ENCODE results near the gene ADARB2.
A peak's percentile ranks its signal among the peaks of the same experiment; 100 is the strongest.
"Not testable (repeated sequence)": the region's sequence is repeated elsewhere in the genome, so short reads cannot be mapped to it uniquely, and the experiment has no call there.

ADARB2 gene

DNA sequence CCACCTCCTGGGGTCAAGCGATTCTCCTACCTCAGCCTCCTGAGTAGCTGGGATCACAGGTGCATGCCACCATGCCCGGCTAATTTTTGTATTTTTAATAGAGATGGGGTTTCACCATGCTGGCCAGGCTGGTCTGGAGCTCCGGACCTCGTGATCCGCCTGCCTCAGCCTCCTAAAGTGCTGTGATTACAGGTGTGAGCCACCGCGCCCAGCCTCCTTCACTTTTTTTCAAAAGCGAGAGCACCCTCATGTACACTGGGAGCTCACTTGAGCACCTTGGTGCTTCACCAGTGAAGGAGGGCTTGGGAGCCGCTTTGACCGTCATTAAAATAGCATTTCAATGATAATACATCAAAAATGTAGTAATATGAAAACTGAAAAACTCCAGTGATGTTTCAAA is 578.8 kb downstream of the ADARB2 start:
- ATAC-seq; H3K27ac Mint-ChIP-seq; H3K4me1 Mint-ChIP-seq; H3K4me3 Mint-ChIP-seq; DNase-seq (ENCODE audit: low spot score in 2 of 2); H3K9me3 Mint-ChIP-seq; H3K36me3 Mint-ChIP-seq: not testable (repeated sequence)

DNA sequence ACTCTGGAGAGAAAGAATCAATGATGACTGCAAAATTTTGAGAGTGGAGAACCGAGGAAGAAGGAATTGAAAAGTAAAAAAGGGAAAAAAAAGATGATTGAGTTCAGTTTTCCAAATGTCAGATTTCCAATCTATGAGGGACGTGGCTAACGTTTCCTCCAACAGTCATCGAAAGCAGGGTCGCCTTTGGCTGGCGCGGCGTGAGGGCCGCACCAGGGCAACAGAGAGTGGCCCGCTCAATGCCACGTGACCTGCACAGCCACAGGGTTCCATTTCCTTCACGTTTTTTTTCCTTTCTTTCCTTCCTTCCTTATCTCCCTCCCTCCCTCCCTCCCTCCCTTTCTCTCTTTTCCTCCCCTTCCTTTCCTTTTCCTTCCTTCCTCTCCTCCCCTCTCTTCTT is 579.3 kb downstream of the ADARB2 start:
- Mint-ChIP-seq H3K36me3 (no peaks in the 10 kb centered on the region), H3K4me3 (no peak overlapping the region), H3K9me3 (no peaks in the 10 kb centered on the region), H3K27ac (no peak overlapping the region), H3K4me1 (no peaks in the 10 kb centered on the region)
- DNase-seq (ENCODE audit: low spot score in 2 of 2) (no peak), ATAC-seq (no peak)

DNA sequence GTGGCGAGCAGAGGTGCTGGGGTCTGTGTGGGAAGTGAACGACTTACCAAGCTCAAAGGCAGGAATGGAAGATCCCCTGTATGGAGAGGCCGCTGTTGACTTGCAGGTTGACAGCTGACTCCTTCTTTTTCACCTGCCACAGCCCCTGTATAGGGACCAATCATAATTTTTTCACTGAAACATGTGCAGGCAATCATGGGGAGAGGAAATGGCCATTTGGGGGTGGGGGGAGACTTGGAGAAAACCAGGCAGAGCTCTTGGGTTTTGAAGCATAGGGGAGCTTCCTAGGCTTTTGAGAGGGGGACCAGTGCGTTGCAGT is 579.8 kb downstream of the ADARB2 start:
- Mint-ChIP-seq H3K9me3 (no peaks in the 10 kb centered on the region), H3K4me3 (no peak overlapping the region), H3K4me1 (no peaks in the 10 kb centered on the region), H3K27ac (no peak overlapping the region), H3K36me3 (no peaks in the 10 kb centered on the region)
- no peak for ATAC-seq
- DNase-seq (ENCODE audit: low spot score in 2 of 2): no peak

GRCh38 chr10:1156921-1157614 is 580.3 kb downstream of the ADARB2 start:
- no peaks in the 10 kb centered on the region for H3K4me1 Mint-ChIP-seq
- DNase-seq (ENCODE audit: low spot score in 2 of 2) (no peak), ATAC-seq (no peak)
- no peak overlapping the region for H3K4me3 Mint-ChIP-seq
- H3K27ac Mint-ChIP-seq: no peak overlapping the region
- no peaks in the 10 kb centered on the region for H3K36me3 Mint-ChIP-seq
- no peaks in the 10 kb centered on the region for H3K9me3 Mint-ChIP-seq

DNA sequence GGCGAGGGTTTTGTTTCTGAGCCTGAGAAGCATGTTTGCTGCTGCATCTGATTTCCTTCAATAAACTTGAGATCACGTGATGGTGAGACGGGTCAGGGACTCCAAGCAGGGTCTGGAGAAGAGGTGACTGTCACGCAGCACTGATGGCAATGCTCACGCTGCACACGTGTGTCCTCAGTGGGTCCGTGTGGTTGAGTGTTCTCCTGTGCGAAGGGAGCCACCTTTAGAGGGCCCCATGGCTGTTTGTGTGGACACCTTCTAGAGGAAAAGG is 580.8 kb downstream of the ADARB2 start:
- Mint-ChIP-seq H3K9me3 (no peaks in the 10 kb centered on the region), H3K4me3 (no peak overlapping the region), H3K4me1 (no peaks in the 10 kb centered on the region), H3K27ac (no peak overlapping the region), H3K36me3 (no peaks in the 10 kb centered on the region)
- peak in 1 of 2 donors; percentile 23 for DNase-seq (ENCODE audit: low spot score in 2 of 2)
- ATAC-seq: no peak

GRCh38 chr10:1155791-1156615 is 581.3 kb downstream of the ADARB2 start:
- no peaks in the 10 kb centered on the region for H3K4me1 Mint-ChIP-seq
- no peaks in the 10 kb centered on the region for H3K9me3 Mint-ChIP-seq
- H3K27ac Mint-ChIP-seq: no peak overlapping the region
- DNase-seq (ENCODE audit: low spot score in 2 of 2) (no peak), ATAC-seq (no peak)
- no peaks in the 10 kb centered on the region for H3K36me3 Mint-ChIP-seq
- no peak overlapping the region for H3K4me3 Mint-ChIP-seq

DNA sequence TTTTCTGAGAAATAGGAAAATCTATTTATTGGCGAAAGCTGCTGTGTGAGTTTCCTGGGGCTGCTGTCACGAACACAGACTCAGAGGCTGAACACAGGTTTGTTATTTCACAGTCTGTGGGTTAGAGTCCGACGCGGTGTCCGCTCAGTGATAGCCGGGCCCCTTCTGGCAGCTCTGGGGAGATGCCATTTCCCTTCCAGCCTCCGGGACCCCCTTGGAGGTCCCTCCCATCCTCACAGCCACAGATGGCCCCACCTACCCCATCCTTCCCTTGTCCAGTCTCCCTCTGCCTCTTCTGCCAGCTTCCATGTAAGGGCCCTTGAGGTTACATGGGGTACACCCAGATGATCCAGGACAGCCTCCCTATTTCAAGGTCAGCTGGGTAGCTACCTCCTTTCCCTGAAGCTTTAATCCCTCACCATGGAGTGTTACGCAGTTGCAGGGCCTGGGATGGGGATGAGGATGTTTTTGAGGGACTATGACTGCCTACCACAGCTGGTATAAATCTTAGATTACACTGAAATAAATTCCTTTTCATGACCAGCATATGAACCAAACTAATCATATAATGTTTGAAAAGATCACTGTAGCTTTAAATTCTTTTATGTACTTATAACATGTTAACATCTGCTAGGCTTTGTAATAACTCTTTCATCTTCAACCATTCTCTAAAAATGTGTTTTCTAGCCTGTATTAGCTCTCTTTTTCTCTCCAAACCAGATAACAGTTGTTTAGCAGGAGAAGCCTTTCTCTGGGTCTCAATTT is 582.6 kb downstream of the ADARB2 start:
- DNase-seq (ENCODE audit: low spot score in 2 of 2) (no peak), ATAC-seq (no peak)
- H3K36me3 Mint-ChIP-seq: no peaks in the 10 kb centered on the region
- H3K4me3 Mint-ChIP-seq: no peak overlapping the region
- peaks cover 9% of the 10 kb centered on the region for H3K4me1 Mint-ChIP-seq
- H3K9me3 Mint-ChIP-seq: no peaks in the 10 kb centered on the region
- no peak overlapping the region for H3K27ac Mint-ChIP-seq

DNA sequence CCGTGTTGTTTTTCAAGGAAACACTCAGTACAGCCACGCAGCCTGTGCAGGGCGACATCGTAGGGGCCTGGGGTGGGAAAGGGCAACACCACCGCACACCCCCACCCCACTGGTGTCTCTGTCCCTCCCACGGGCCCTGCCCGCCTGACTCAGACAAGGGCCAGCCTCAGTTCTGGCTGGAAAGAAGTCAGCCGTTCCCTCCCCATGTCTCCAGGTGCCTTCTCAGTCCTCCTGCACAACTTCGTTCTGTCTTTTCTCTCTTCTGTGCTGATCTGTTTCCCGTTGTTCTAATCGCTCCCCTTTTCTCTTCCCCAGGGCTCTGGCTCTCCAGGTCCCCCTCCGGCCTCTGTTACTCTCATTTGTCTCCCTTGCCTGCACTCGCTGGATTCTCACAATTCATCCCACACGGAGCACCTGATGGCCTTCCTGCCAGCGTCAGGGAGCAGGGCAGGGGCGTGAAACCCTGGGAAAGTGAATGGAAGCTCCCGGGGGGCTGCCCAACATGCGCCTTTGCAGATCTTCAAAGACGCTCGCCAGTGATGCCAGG is 583.4 kb downstream of the ADARB2 start:
- H3K4me3 Mint-ChIP-seq: no peak overlapping the region

DNA sequence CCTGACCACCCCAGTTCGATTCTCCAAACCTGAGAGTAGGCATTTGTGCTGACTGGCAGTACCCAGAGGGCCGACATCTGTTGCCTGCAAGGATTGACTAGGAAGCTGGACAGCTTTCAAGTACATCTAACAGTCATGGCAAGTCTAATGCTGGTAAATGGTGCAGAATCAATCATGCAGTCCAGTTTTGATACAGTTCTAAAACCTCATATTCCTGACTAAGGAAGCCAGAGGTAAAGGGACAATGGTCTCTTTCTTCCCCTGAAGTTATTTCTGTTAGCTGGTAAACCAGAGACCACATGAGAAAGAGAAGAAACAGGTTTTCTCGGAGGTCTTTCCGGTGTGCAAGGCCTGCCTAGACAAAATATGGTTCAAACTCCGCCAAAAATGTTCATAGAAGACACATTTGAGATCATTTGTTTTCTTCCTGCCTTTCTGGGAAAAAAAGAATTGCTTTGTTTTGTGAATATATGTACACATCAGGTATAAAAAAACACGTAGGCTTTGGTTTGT is 584.0 kb downstream of the ADARB2 start:
- ATAC-seq (no peak), DNase-seq (ENCODE audit: low spot score in 2 of 2) (no peak)
- no peaks in the 10 kb centered on the region for H3K9me3 Mint-ChIP-seq
- H3K4me3 Mint-ChIP-seq: no peak overlapping the region
- H3K27ac Mint-ChIP-seq: no peak overlapping the region
- H3K36me3 Mint-ChIP-seq: no peaks in the 10 kb centered on the region
- H3K4me1 Mint-ChIP-seq: peaks cover 13% of the 10 kb centered on the region

More for the DNA sequence above, 583.4 kb downstream of the ADARB2 start:
- Mint-ChIP-seq H3K27ac (no peak overlapping the region), H3K4me1 (peaks cover 13% of the 10 kb centered on the region), H3K36me3 (no peaks in the 10 kb centered on the region), H3K9me3 (no peaks in the 10 kb centered on the region)
- DNase-seq (ENCODE audit: low spot score in 2 of 2): no peak
- ATAC-seq: no peak

DNA sequence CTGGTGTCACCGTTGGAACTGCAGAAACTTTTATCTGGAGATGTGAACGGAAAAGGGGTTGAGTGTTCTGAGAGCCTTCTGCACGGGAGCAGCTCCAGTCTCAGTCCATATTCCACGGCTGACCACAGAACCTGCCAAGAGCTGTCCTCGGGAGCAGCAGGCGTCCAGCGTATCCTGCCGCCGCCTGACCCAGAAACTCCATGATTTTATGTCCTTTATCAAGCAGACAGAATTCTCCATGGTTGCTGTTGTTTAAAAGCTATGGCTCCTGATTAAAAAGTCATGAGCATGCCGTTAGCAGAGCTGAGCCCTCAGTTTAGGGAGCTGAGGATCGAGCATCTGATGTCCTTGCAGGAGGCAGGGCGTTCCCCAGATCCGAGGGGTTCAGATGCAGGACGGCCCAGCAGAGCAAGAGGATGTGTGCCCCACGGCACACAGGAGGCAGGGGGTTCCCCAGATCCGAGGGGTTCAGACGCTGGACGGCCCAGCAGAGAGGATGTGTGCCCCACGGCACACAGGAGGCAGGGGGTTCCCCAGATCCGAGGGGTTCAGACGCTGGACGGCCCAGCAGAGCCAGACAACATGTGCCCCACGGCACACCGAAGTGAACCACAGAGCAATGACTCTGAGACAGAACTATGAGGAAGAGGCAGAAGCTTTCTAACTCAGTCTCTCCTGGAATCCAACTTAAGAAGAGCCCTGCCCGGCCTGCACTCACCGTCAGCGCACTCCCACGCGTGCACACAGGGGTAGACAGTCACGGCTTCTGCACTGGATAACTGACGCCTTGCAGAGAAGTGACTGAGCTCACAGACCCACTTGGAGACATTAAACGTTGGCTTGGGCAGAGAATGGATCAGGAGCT is 584.7 kb downstream of the ADARB2 start:
- no peak overlapping the region for H3K4me3 Mint-ChIP-seq
- H3K27ac Mint-ChIP-seq: no peak overlapping the region
- no peaks in the 10 kb centered on the region for H3K9me3 Mint-ChIP-seq
- no peaks in the 10 kb centered on the region for H3K36me3 Mint-ChIP-seq
- peaks cover 13% of the 10 kb centered on the region for H3K4me1 Mint-ChIP-seq
- DNase-seq (ENCODE audit: low spot score in 2 of 2) (no peak), ATAC-seq (no peak)

DNA sequence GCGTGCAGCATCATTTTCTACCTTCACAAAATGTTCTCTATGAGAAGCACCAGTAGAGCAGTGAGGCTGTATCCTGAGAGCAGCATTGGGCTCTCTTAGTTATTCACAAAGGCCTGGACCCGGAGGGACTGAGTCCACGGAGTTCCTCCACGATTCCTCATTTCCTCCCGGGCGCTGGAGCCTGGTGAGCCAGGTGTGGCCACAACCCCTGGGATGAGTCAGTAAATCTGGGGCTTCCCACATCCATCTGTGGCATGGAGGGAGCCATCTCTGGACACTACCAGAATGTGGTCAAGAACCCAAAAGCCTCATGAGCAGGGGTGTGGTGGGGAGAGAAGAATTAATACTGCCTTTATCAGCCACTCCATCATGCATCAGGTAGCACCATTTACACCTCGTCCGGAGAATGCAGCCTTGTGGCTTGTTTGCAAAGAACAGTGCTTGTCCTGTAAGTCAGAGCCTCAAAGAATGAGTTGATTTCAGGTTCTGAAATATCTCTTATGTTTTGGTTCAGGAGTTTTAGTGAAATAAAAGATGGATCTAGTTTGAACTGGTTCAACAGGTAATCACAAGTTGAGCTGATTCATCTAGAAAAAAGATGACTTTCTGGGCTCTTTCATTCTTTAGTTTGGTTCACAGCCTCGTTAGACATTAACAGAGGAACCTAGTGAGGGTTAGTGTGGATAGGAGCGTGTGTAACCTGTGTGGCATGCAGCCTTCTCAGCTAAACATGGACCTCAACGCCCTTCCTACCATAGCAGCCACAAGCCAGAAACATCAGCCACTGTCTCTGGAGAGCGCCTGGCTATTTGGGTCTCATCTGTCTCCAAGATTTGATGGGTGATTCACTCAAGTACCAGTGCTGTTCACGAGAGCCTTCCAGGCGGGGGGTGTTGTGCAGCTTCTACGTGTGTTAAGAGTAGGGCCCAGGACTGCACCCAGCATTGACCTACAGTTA is 586.0 kb downstream of the ADARB2 start:
- Mint-ChIP-seq H3K9me3 (no peaks in the 10 kb centered on the region), H3K4me3 (no peak overlapping the region), H3K36me3 (no peaks in the 10 kb centered on the region), H3K4me1 (peaks cover 13% of the 10 kb centered on the region), H3K27ac (no peak overlapping the region)
- no peak for ATAC-seq
- DNase-seq (ENCODE audit: low spot score in 2 of 2): peak in 1 of 2 donors; percentile 40

- DNase-seq (ENCODE audit: low spot score in 2 of 2): peak in 1 of 2 donors; percentile 20
- no peak overlapping the region for H3K27ac Mint-ChIP-seq
- peaks cover 13% of the 10 kb centered on the region for H3K4me1 Mint-ChIP-seq
- ATAC-seq: no peak
- peaks cover 3% of the 10 kb centered on the region for H3K9me3 Mint-ChIP-seq
- H3K4me3 Mint-ChIP-seq: no peak overlapping the region
- H3K36me3 Mint-ChIP-seq: no peaks in the 10 kb centered on the region
These were observed 586.7 kb downstream of the ADARB2 start for GRCh38 chr10:1150638-1150955.

- peaks cover 3% of the 10 kb centered on the region for H3K9me3 Mint-ChIP-seq
- peak; percentile 76 for ATAC-seq
- H3K27ac Mint-ChIP-seq: no peak overlapping the region
- H3K4me3 Mint-ChIP-seq: no peak overlapping the region
- no peaks in the 10 kb centered on the region for H3K36me3 Mint-ChIP-seq
- no peak for DNase-seq (ENCODE audit: low spot score in 2 of 2)
- H3K4me1 Mint-ChIP-seq: peaks cover 13% of the 10 kb centered on the region
These were observed 587.3 kb downstream of the ADARB2 start for GRCh38 chr10:1149793-1150637.
